Retinal pigment epithelial cell (primary cell): ENCODE measurements around the gene CRYGN.

Experiments
- DNase-seq: peaks from one replicate; pipeline ENCODE4 v3.0.0-alpha.2; 2010; ENCODE audit warnings: low read depth
- H3K4me3 ChIP-seq: 2 replicates; pipeline ENCODE4 v1.5.1; 2011; ENCODE audit warnings: mild to moderate bottlenecking, low read length, control low read depth, moderate library complexity
- CTCF ChIP-seq: conservative IDR thresholded peaks from 2 replicates; pipeline ENCODE4 v1.5.1; 2011; ENCODE audit warnings: low read depth, low read length, control low read depth, inconsistent platforms

The CRYGN gene

GRCh38 chr7:151416112-151416940 lies 23.6 kb downstream of the CRYGN start:
- TF ChIP-seq CTCF = no peak
- H3K4me3 ChIP-seq = no peak overlapping the region
- DNase-seq = no peak

GRCh38 chr7:151415375-151416105 lies 24.4 kb downstream of the CRYGN start:
- H3K4me3 ChIP-seq = no peak overlapping the region
- no peak for DNase-seq
- no peak for TF ChIP-seq CTCF

- no peak for DNase-seq
- no peak for TF ChIP-seq CTCF
- no peak overlapping the region for H3K4me3 ChIP-seq
Measured at GRCh38 chr7:151413241-151413640, 26.7 kb downstream of the CRYGN start.

GRCh38 chr7:151412318-151412717 lies 27.6 kb downstream of the CRYGN start:
- DNase-seq = no peak

GRCh38 chr7:151411551-151411950 lies 28.4 kb downstream of the CRYGN start:
- no peak for DNase-seq
- H3K4me3 ChIP-seq = no peak overlapping the region
- peak; percentile 27 for TF ChIP-seq CTCF

More at GRCh38 chr7:151412318-151412717, 27.6 kb downstream of the CRYGN start:
- no peak for TF ChIP-seq CTCF
- no peak overlapping the region for H3K4me3 ChIP-seq

GRCh38 chr7:151410405-151411390 lies 29.2 kb downstream of the CRYGN start:
- TF ChIP-seq CTCF = no peak
- no peak for DNase-seq
- peak overlapping the region; percentile 77 for H3K4me3 ChIP-seq
